GM20431 (cell line): Measurements from ENCODE around the gene HES1.
"Not testable (repeated sequence)": the region's sequence is repeated elsewhere in the genome, so short reads cannot be mapped to it uniquely, and the experiment has no call there.

Source experiments
- in situ Hi-C: fragments of 300-500 bp; cut with MseI, MboI; formaldehyde crosslinking; loops from one replicate; pipeline ENCODE4 v1.15.0; 2020; ENCODE audit warnings: low sequenced_read_pairs; ENCODE audit not compliant: unreplicated experiment

HES1 gene

GRCh38 chr3:194135806-194136518, at the start of gene HES1:
Gene HES1, plus strand, starts transcription at chr3:194136148. Its CDS starts 233 bp downstream, at chr3:194136381.
- in situ Hi-C loops: loop anchor here (25.0 kb wide), 1 partner anchor 349 kb away; no protein-coding TSS in a partner anchor

GRCh38 chr3:194086388-194087075, 49.4 kb upstream of the HES1 start:
- in situ Hi-C loops: no loop called here

- in situ Hi-C loops: no loop called here
Measured at GRCh38 chr3:194087280-194087679, 48.7 kb upstream of the HES1 start.

GRCh38 chr3:194087995-194088855, 47.7 kb upstream of the HES1 start:
- in situ Hi-C loops: no loop called here

- in situ Hi-C loops: no loop called here
Measured at GRCh38 chr3:194089357-194090177, 46.4 kb upstream of the HES1 start.

- in situ Hi-C loops: not testable (repeated sequence)
Measured at GRCh38 chr3:194090178-194090555, 45.8 kb upstream of the HES1 start.

GRCh38 chr3:194090716-194091115, 45.2 kb upstream of the HES1 start:
- in situ Hi-C loops: no loop called here

GRCh38 chr3:194091141-194091540, 44.8 kb upstream of the HES1 start:
- in situ Hi-C loops: no loop called here

- in situ Hi-C loops: not testable (repeated sequence)
Measured at GRCh38 chr3:194091897-194092296, 44.1 kb upstream of the HES1 start.

- in situ Hi-C loops: no loop called here
Measured at GRCh38 chr3:194092881-194093301, 43.1 kb upstream of the HES1 start.

- in situ Hi-C loops: no loop called here
Measured at GRCh38 chr3:194093842-194094241, 42.1 kb upstream of the HES1 start.

GRCh38 chr3:194095464-194095863, 40.5 kb upstream of the HES1 start:
- in situ Hi-C loops: no loop called here

GRCh38 chr3:194095902-194096301, 40.0 kb upstream of the HES1 start:
- in situ Hi-C loops: no loop called here

GRCh38 chr3:194097141-194097882, 38.6 kb upstream of the HES1 start:
- in situ Hi-C loops: no loop called here

GRCh38 chr3:194098081-194098842, 37.7 kb upstream of the HES1 start:
- in situ Hi-C loops: no loop called here

GRCh38 chr3:194098843-194099183, 37.1 kb upstream of the HES1 start:
- in situ Hi-C loops: no loop called here

- in situ Hi-C loops: no loop called here
Measured at GRCh38 chr3:194099215-194099614, 36.7 kb upstream of the HES1 start.

GRCh38 chr3:194100856-194101390, 35.0 kb upstream of the HES1 start:
- in situ Hi-C loops: no loop called here
